ENCODE data around the gene FAM53A.

DNA sequence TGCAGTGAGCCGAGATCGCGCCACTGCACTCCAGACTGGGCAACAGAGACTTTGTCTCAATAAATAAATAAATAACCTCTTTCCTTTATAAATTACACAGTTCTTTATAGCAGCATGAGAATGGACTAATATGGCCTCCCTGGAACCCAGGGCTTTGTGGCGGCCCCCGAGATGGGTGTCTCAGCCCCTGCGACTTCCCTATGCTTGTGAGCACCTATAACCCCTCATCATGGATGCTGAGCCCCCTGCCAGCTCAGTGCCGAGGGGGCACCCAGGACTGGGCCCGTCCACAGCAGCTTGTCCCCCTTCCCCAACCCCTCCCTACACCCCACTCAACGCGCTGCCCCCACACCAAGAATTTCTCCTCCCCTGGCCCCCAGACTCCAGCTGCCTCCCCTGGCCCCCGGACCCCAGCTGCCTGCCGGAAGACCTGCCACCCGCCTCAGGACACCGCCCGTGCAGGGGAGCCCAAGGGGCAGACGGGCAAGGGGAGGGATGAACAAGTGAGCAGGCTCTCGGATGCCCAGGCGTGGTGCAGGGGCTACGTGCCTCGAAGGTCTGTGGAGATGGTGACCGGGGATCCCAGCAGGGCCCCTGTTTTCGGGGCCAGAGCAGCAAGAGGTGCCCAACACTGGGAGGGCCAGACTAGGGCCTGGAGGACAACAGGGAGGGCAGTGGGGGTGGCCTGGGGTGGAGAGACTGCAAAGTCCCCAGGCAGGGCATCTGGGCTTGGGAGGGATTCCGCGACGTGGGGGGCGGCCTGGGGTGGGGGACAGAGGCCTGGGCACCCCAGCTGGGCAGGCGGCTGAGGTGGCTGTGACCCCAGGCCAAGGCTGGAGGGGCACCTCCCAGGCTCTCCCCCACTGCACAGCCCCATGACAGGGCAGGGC, 74.0 kb downstream of the FAM53A start:
- TF ChIP-seq CTCF (IDR thresholded peaks at IDR 0.05; ENCODE audit: low read depth, low read length, missing input control) (no peak), HNF4G (IDR thresholded peaks at IDR 0.05) (no peak)
